GM12878 (cell line): ENCODE data around the gene MED13. TPM values are rescaled to one million over a fixed set of nuclear protein-coding genes. Genes with fewer than 3 reads are reported as not detected.

Experiments
- ATAC-seq: fragments of 200-7000 bp; cut with Tn5 transposase; 3 replicates; pipeline ENCODE4 v1.9.1; 2020; ENCODE audit warnings: mild to moderate bottlenecking, moderate library complexity
- BruUV-seq: library from RNA; stranded (reverse); fragments of 400-500 nt; replicated peaks from 2 replicates; lab custom pipeline; 2021; lab: Mats Ljungman, UMichigan
- CTCF ChIA-PET: fragments of 300-600 bp; sonication (Branson Sonifier 250); formaldehyde crosslinking; extraction: SDS; loops from one replicate; lab custom pipeline; 2021; ENCODE audit warnings: inconsistent platforms; lab: Yijun Ruan, JAX
- POLR2A ChIA-PET: fragments of 350-600 bp; formaldehyde crosslinking; extraction: SDS; loops from one replicate; lab custom pipeline; 2021; ENCODE audit warnings: inconsistent platforms; lab: Charles Lee
- RAD21 ChIA-PET: fragments of 300-600 bp; sonication (Branson Sonifier 250); formaldehyde crosslinking; loops from one replicate; lab custom pipeline; 2023; ENCODE audit warnings: antibody characterized with exemption; ENCODE audit not compliant: unreplicated experiment; lab: Charles Lee
- SMC1A ChIA-PET: fragments of 300-600 bp; sonication (Branson Sonifier 250); formaldehyde crosslinking; loops from one replicate; lab custom pipeline; 2023; ENCODE audit not compliant: unreplicated experiment, uncharacterized antibody; lab: Charles Lee
- DNase-seq: peaks from one replicate; pipeline ENCODE4 v3.0.0-alpha.2; 2011; ENCODE audit warnings: low read depth, low spot score
- FAIRE-seq: peaks from 3 replicates; lab custom pipeline; 2011; peaks lifted over from hg19 to GRCh38; lab: Jason Lieb, UNC
- H2AFZ ChIP-seq: 2 replicates; pipeline ENCODE4 v1.6.0; 2011; ENCODE audit warnings: low read depth, low read length, control low read depth; ENCODE audit not compliant: control insufficient read depth
- H3K27ac ChIP-seq: 2 replicates; pipeline ENCODE4 v1.5.1; 2011; ENCODE audit warnings: control low read depth; ENCODE audit not compliant: control insufficient read depth, insufficient read depth
- H3K27me3 ChIP-seq, 2 experiments: replicated peaks in 1 of 2; 2 replicates each; pipeline versions ENCODE4 v1.6.0 to v1.6.1; 2011; ENCODE audit warnings: low read length in 1 of 2; ENCODE audit not compliant: control insufficient read depth in 2 of 2, insufficient read depth in 2 of 2
- H3K36me3 ChIP-seq, 2 experiments: 2 replicates each; pipeline ENCODE4 v1.5.1; 2011; ENCODE audit warnings: low read length in 1 of 2; ENCODE audit not compliant: control insufficient read depth in 2 of 2, insufficient read depth in 2 of 2
- H3K4me1 ChIP-seq: 2 replicates; pipeline ENCODE4 v1.6.1; 2011; ENCODE audit warnings: mild to moderate bottlenecking, low read length, moderate library complexity, mixed read lengths; ENCODE audit not compliant: control insufficient read depth, insufficient read depth
- H3K4me2 ChIP-seq: 2 replicates; pipeline ENCODE4 v1.6.0; 2011; ENCODE audit warnings: control low read depth; ENCODE audit not compliant: control insufficient read depth, insufficient read depth
- H3K4me3 ChIP-seq: fragments of 200-600 bp; sonication (generic); 2 replicates; pipeline ENCODE4 v1.5.1; 2016
- H3K79me2 ChIP-seq: 2 replicates; pipeline ENCODE4 v1.6.0; 2011; ENCODE audit warnings: low read length; ENCODE audit not compliant: control insufficient read depth, insufficient read depth
- H3K9ac ChIP-seq: 2 replicates; pipeline ENCODE4 v1.8.0; 2011; ENCODE audit warnings: low read length, control low read depth, mixed read lengths; ENCODE audit not compliant: control insufficient read depth, insufficient read depth
- H3K9me3 ChIP-seq: replicated peaks from 3 replicates; pipeline ENCODE4 v1.5.1; 2011; ENCODE audit warnings: mild to moderate bottlenecking, low read length; ENCODE audit not compliant: control insufficient read depth, insufficient read depth
- H4K20me1 ChIP-seq: 2 replicates; pipeline ENCODE4 v1.6.0; 2011; ENCODE audit not compliant: control insufficient read depth, insufficient read depth
- EZH2 ChIP-seq: IDR thresholded peaks from 2 replicates; pipeline ENCODE4 v1.6.1; 2012; ENCODE audit warnings: low read depth, mild to moderate bottlenecking, control low read depth, inconsistent platforms, low read length, borderline replicate concordance; ENCODE audit not compliant: control insufficient read depth
- JUNB ChIP-seq: IDR thresholded peaks from 2 replicates; pipeline ENCODE4 v1.6.1; 2016; ENCODE audit warnings: antibody characterized with exemption, mild to moderate bottlenecking
- NFYA ChIP-seq: IDR thresholded peaks from 2 replicates; pipeline ENCODE4 v1.6.1; 2011; ENCODE audit warnings: low read depth, mild to moderate bottlenecking, low read length, improper control_type of control experiment, borderline replicate concordance
- POLR2AphosphoS2 ChIP-seq: IDR thresholded peaks from 2 replicates; pipeline ENCODE4 v1.6.1; 2011; ENCODE audit warnings: low read depth, mild to moderate bottlenecking, low read length, improper control_type of control experiment, moderate library complexity
- RBBP5 ChIP-seq: fragments of 200-600 bp; sonication (generic); conservative IDR thresholded peaks from 2 replicates; pipeline ENCODE4 v1.6.1; 2016
- RUNX3 ChIP-seq: IDR thresholded peaks from 2 replicates; pipeline ENCODE4 v1.6.1; 2012; ENCODE audit warnings: low read length, inconsistent platforms
- SP1 ChIP-seq: IDR thresholded peaks from one replicate; pipeline ENCODE4 v1.6.1; 2011; ENCODE audit warnings: low read depth, low read length
- TAF1 ChIP-seq: IDR thresholded peaks from 2 replicates; pipeline ENCODE4 v1.6.1; 2011; ENCODE audit warnings: mild to moderate bottlenecking, low read depth, low read length, borderline replicate concordance
- TCF7 ChIP-seq: IDR thresholded peaks from 2 replicates; pipeline ENCODE4 v1.6.1; 2014; ENCODE audit warnings: antibody characterized with exemption, borderline replicate concordance
- ZBTB40 ChIP-seq: fragments of 450-650 bp; IDR thresholded peaks from 2 replicates; pipeline ENCODE4 v1.6.1; 2016; ENCODE audit warnings: mild to moderate bottlenecking, moderate library complexity, borderline replicate concordance
- ZNF622 ChIP-seq: fragments of 450-650 bp; IDR thresholded peaks from 2 replicates; pipeline ENCODE4 v1.6.1; 2017; ENCODE audit warnings: mild to moderate bottlenecking, inconsistent platforms
- ZZZ3 ChIP-seq: IDR thresholded peaks from 2 replicates; pipeline ENCODE4 v1.6.1; 2011; ENCODE audit warnings: low read depth; ENCODE audit not compliant: control insufficient read depth, insufficient read length
- WGBS: methylation state at CpG from one replicate; pipeline ENCODE4 v1.1.6; 2016; ENCODE audit warnings: low lambda C conversion rate; ENCODE audit not compliant: insufficient replicate concordance, insufficient coverage; ENCODE audit errors: missing lambda C conversion rate; 5-methylcytosine and 5-hydroxymethylcytosine counted together
- in situ Hi-C: fragments of 300-500 bp; cut with MboI; formaldehyde crosslinking; loops from 9 replicates; pipeline ENCODE4 v1.14.3; 2018; ENCODE audit warnings: mixed read lengths
- intact Hi-C: fragments of 100-400 bp; cut with micrococcal nuclease; formaldehyde crosslinking; loops from one replicate; pipeline ENCODE4 v1.14.2; 2022; ENCODE audit not compliant: unreplicated experiment
- polyA plus RNA-seq, 11 experiments: library from polyadenylated mRNA; depleted of rRNA in 4 of 11; unstranded in 6 of 11; stranded (reverse) in 5 of 11; fragments of >200 nt; fragmentation: Nextera tagmentation in 4 of 11; fragmentation: Illumina TruSeq in 1 of 11; extraction: Ambion mirVana in 4 of 11; extraction: Trizol in 1 of 11; gene quantifications; 1 replicate in 1 of 11; 2 replicates in 10 of 11; pipeline versions ENCODE4 v1.2.1 to v1.2.3, GENCODE V29; 2011 to 2016; ENCODE audit warnings: inconsistent platforms in 2 of 11, missing spikeins in 2 of 11, low read depth in 1 of 11
- total RNA-seq, 4 experiments: library from RNA; depleted of rRNA in 3 of 4; stranded (reverse); fragments of >200 nt in 3 of 4; fragmentation: Illumina TruSeq in 1 of 4; extraction: Trizol in 1 of 4; gene quantifications; 2 replicates each; pipeline versions ENCODE4 v1.2.1 to v1.2.3, GENCODE V29; 2013 to 2021
- TF ChIP-seq, protein P1 (sequence below): IDR thresholded peaks from 2 replicates; pipeline ENCODE4 v1.6.1; 2012; ENCODE audit warnings: low read length, inconsistent platforms

The MED13 gene
- total and polyA plus RNA-seq, 10 of the 15 experiments (the other 5 are each of a cell fraction or from before 2014, with no cell fraction given), result 4.6 to 49.7 (median 21.3) TPM

GRCh38 chr17:61972311-61972710, 92.8 kb downstream of the MED13 start:
- H3K9ac ChIP-seq, result no peak overlapping the region
- DNase-seq (no peak), FAIRE-seq (no peak), ATAC-seq (no peak)
- H4K20me1 ChIP-seq, result no peaks in the 10 kb centered on the region
- TF ChIP-seq RUNX3 (peak; percentile 28; the same call in 1 of the 2 replicates), JUNB (peak; percentile 65), TCF7 (peak; percentile 78; the same call in 1 of the 2 replicates), SP1 (no peak)
- no peak overlapping the region for H3K4me2 ChIP-seq
- H3K9me3 ChIP-seq, result no peaks in the 10 kb centered on the region
- RAD21 ChIA-PET, result interaction anchor here (0.8 to 1.3 kb wide), 3 partner anchors 93 to 137 kb away, joined by 3 to 6 read pairs (median 3); no protein-coding TSS in a partner anchor
- peaks cover 4% of the 10 kb centered on the region for H3K79me2 ChIP-seq
- H3K27me3 ChIP-seq, result no peaks in the 10 kb centered on the region
- H2AFZ ChIP-seq, result no peak overlapping the region
- H3K27ac ChIP-seq, result no peak overlapping the region
- in situ Hi-C loops, result no loop called here
- SMC1A ChIA-PET, result interaction anchor here (0.7 to 3.5 kb wide), 3 partner anchors 137 to 331 kb away, joined by 3 to 14 read pairs (median 5); no protein-coding TSS in a partner anchor
- no peak overlapping the region for H3K4me3 ChIP-seq
- BruUV-seq, result no TSS peak
- peaks cover 0 to 27% of the 10 kb centered on the region in 2 experiments for H3K36me3 ChIP-seq
- POLR2A ChIA-PET, result interaction anchor here (1.0 kb wide), 1 partner anchor 109 kb away, joined by 5 read pairs; the partner anchor contains the start of gene BRIP1
- H3K4me1 ChIP-seq, result no peaks in the 10 kb centered on the region; the same call in 1 of the 2 replicates
- CTCF ChIA-PET, result interaction anchor here (5.1 kb wide), 1 partner anchor 137 kb away, joined by 19 read pairs; no protein-coding TSS in a partner anchor
- intact Hi-C loops, result no loop called here

DNA sequence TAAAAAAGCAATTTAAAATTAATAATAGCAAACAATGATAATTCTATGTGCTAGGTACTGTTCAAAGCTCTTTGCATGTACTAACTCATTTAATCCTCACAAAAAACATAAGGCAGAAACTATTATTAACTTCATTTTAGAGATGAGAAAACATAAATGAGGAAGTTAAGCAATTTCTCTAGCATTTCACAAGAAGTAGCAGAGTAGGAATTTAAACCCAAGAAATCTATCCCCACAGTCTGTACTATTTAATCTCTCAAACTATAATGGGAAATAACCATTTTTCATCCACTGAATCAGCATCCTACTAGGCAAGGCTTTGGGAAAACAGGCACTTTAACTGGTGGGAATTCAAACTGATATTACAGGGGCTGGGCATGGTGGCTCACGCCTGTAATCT, 95.0 kb downstream of the MED13 start:
- H3K9me3 ChIP-seq, result no peaks in the 10 kb centered on the region
- no peaks in the 10 kb centered on the region for H4K20me1 ChIP-seq
- no peak overlapping the region for H3K27ac ChIP-seq
- intact Hi-C loops (no loop called here), in situ Hi-C loops (no loop called here)
- RAD21 ChIA-PET, result no interaction called here
- POLR2A ChIA-PET, result no interaction called here
- H3K4me1 ChIP-seq, result no peaks in the 10 kb centered on the region
- H2AFZ ChIP-seq, result no peak overlapping the region
- FAIRE-seq (no peak), ATAC-seq (no peak), DNase-seq (no peak)
- H3K4me2 ChIP-seq, result no peak overlapping the region
- no peaks in the 10 kb centered on the region for H3K27me3 ChIP-seq
- no peak overlapping the region for H3K4me3 ChIP-seq
- H3K79me2 ChIP-seq, result no peaks in the 10 kb centered on the region; the same call in 1 of the 2 replicates
- 100% methylated on average over 1 of the region's 1 CpG for WGBS
- H3K36me3 ChIP-seq, result peaks cover 0 to 32% of the 10 kb centered on the region in 2 experiments
- BruUV-seq, result no TSS peak
- H3K9ac ChIP-seq, result no peak overlapping the region
- CTCF ChIA-PET, result interaction anchor here (5.1 kb wide), 1 partner anchor 139 kb away, joined by 19 read pairs; no protein-coding TSS in a partner anchor
- SMC1A ChIA-PET, result interaction anchor here (0.5 to 3.5 kb wide), 2 partner anchors 48 to 140 kb away, joined by 3 to 14 read pairs; no protein-coding TSS in a partner anchor
- no peak for TF ChIP-seq ZNF622
- TF ChIP-seq ZZZ3, result no peak
- no peak for TF ChIP-seq POLR2AphosphoS2
- no peak for TF ChIP-seq NFYA
- TF ChIP-seq, protein P1, sequence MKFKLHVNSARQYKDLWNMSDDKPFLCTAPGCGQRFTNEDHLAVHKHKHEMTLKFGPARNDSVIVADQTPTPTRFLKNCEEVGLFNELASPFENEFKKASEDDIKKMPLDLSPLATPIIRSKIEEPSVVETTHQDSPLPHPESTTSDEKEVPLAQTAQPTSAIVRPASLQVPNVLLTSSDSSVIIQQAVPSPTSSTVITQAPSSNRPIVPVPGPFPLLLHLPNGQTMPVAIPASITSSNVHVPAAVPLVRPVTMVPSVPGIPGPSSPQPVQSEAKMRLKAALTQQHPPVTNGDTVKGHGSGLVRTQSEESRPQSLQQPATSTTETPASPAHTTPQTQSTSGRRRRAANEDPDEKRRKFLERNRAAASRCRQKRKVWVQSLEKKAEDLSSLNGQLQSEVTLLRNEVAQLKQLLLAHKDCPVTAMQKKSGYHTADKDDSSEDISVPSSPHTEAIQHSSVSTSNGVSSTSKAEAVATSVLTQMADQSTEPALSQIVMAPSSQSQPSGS, result no peak
- no peak for TF ChIP-seq EZH2
- TF ChIP-seq RBBP5, result no peak
- TF ChIP-seq TAF1, result no peak
- no peak for TF ChIP-seq ZBTB40
